ENCODE measurements around the gene ATRNL1. TPM values are rescaled to one million over a fixed set of nuclear protein-coding genes. Genes with fewer than 3 reads are reported as not detected.
"Not testable (repeated sequence)": the region's sequence is repeated elsewhere in the genome, so short reads cannot be mapped to it uniquely, and the experiment has no call there.

Gene ATRNL1
- total and polyA plus RNA-seq, 7 experiments from 2014 or later, result 0.46 to 1.0 TPM; not detected in 5

GRCh38 chr10:115239761-115240160, 146.6 kb downstream of the ATRNL1 start:
- H3K27ac ChIP-seq (ENCODE audit: low read depth, low read length), result no peak overlapping the region
- no peaks in the 10 kb centered on the region for H3K4me1 ChIP-seq (ENCODE audit: control insufficient read depth in 2 of 2, insufficient read depth in 2 of 2, low read length in 2 of 2)
- H3K27me3 Mint-ChIP-seq, result peaks cover 0 to 4% (median 0%) of the 10 kb centered on the region in 5 donors
- ATAC-seq (no peak), DNase-seq (no peak)
- no peaks in the 10 kb centered on the region for H3K27me3 ChIP-seq (ENCODE audit: control insufficient read depth in 2 of 2, insufficient read depth in 2 of 2, low read length in 2 of 2)
- no peaks in the 10 kb centered on the region for H3K36me3 Mint-ChIP-seq
- H3K4me3 Mint-ChIP-seq, result no peak overlapping the region
- H3K4me1 Mint-ChIP-seq, result no peaks in the 10 kb centered on the region
- H3K9me3 Mint-ChIP-seq, result peaks cover 0 to 6% (median 0%) of the 10 kb centered on the region in 11 donors
- no peak overlapping the region for H3K4me3 ChIP-seq (ENCODE audit: low read length)
- ChIA-PET POLR2A (no interaction called here), CTCF (no interaction called here)
- no peak overlapping the region for H3K27ac Mint-ChIP-seq
- intact Hi-C loops (cut with micrococcal nuclease), result no loop called here
- H3K9me3 ChIP-seq (ENCODE audit: control insufficient read depth in 2 of 3, low read length in 3 of 3), result no peaks in the 10 kb centered on the region
- H3K36me3 ChIP-seq (ENCODE audit: control insufficient read depth in 2 of 3, insufficient read depth in 3 of 3, low read length in 3 of 3), result no peaks in the 10 kb centered on the region

GRCh38 chr10:115250784-115251183, 157.6 kb downstream of the ATRNL1 start:
- Mint-ChIP-seq H3K4me1 (no peaks in the 10 kb centered on the region), H3K27ac (no peak overlapping the region), H3K4me3 (no peak overlapping the region), H3K9me3 (peaks cover 0 to 11% (median 2%) of the 10 kb centered on the region in 11 donors), H3K36me3 (no peaks in the 10 kb centered on the region), H3K27me3 (no peaks in the 10 kb centered on the region)
- DNase-seq (no peak), ATAC-seq (no peak)
- ChIA-PET POLR2A (no interaction called here), CTCF (no interaction called here)
- intact Hi-C loops (cut with micrococcal nuclease), result no loop called here
- Histone ChIP-seq H3K27ac (ENCODE audit: low read depth, low read length) (no peak overlapping the region), H3K4me1 (ENCODE audit: control insufficient read depth in 2 of 2, insufficient read depth in 2 of 2, low read length in 2 of 2) (no peaks in the 10 kb centered on the region), H3K9me3 (ENCODE audit: control insufficient read depth in 2 of 3, low read length in 3 of 3) (no peaks in the 10 kb centered on the region), H3K4me3 (ENCODE audit: low read length) (no peak overlapping the region), H3K27me3 (ENCODE audit: control insufficient read depth in 2 of 2, insufficient read depth in 2 of 2, low read length in 2 of 2) (no peaks in the 10 kb centered on the region), H3K36me3 (ENCODE audit: control insufficient read depth in 2 of 3, insufficient read depth in 3 of 3, low read length in 3 of 3) (no peaks in the 10 kb centered on the region)

- H3K36me3 ChIP-seq (ENCODE audit: control insufficient read depth in 2 of 3, insufficient read depth in 3 of 3, low read length in 3 of 3); H3K27ac ChIP-seq (ENCODE audit: low read depth, low read length); intact Hi-C loops (cut with micrococcal nuclease); DNase-seq; CTCF ChIA-PET; H3K9me3 ChIP-seq (ENCODE audit: control insufficient read depth in 2 of 3, low read length in 3 of 3); H3K36me3 Mint-ChIP-seq; ATAC-seq; H3K4me1 Mint-ChIP-seq; POLR2A ChIA-PET; H3K27me3 ChIP-seq (ENCODE audit: control insufficient read depth in 2 of 2, insufficient read depth in 2 of 2, low read length in 2 of 2); H3K4me3 Mint-ChIP-seq; H3K4me3 ChIP-seq (ENCODE audit: low read length); H3K27me3 Mint-ChIP-seq; H3K4me1 ChIP-seq (ENCODE audit: control insufficient read depth in 2 of 2, insufficient read depth in 2 of 2, low read length in 2 of 2); H3K27ac Mint-ChIP-seq: not testable (repeated sequence)
- peaks cover 3 to 33% (median 9%) of the 10 kb centered on the region in 11 donors for H3K9me3 Mint-ChIP-seq
Observed at GRCh38 chr10:115253765-115254164, 160.6 kb downstream of the ATRNL1 start.

- Mint-ChIP-seq H3K4me1 (no peaks in the 10 kb centered on the region), H3K9me3 (peaks cover 0 to 9% (median 0%) of the 10 kb centered on the region in 11 donors), H3K36me3 (no peaks in the 10 kb centered on the region), H3K27me3 (no peaks in the 10 kb centered on the region), H3K4me3 (no peak overlapping the region), H3K27ac (no peak overlapping the region)
- ChIA-PET POLR2A (no interaction called here), CTCF (no interaction called here)
- Histone ChIP-seq H3K36me3 (ENCODE audit: control insufficient read depth in 2 of 3, insufficient read depth in 3 of 3, low read length in 3 of 3) (no peaks in the 10 kb centered on the region), H3K4me3 (ENCODE audit: low read length) (no peak overlapping the region), H3K27me3 (ENCODE audit: control insufficient read depth in 2 of 2, insufficient read depth in 2 of 2, low read length in 2 of 2) (no peaks in the 10 kb centered on the region), H3K9me3 (ENCODE audit: control insufficient read depth in 2 of 3, low read length in 3 of 3) (peaks cover 0 to 3% (median 0%) of the 10 kb centered on the region in 3 experiments), H3K27ac (ENCODE audit: low read depth, low read length) (no peak overlapping the region), H3K4me1 (ENCODE audit: control insufficient read depth in 2 of 2, insufficient read depth in 2 of 2, low read length in 2 of 2) (no peaks in the 10 kb centered on the region)
- intact Hi-C loops (cut with micrococcal nuclease), result no loop called here
- DNase-seq (no peak), ATAC-seq (no peak)
Observed at GRCh38 chr10:115272482-115272881, 179.3 kb downstream of the ATRNL1 start.

- Histone ChIP-seq H3K36me3 (ENCODE audit: control insufficient read depth in 2 of 3, insufficient read depth in 3 of 3, low read length in 3 of 3) (no peaks in the 10 kb centered on the region), H3K9me3 (ENCODE audit: control insufficient read depth in 2 of 3, low read length in 3 of 3) (peaks cover 0 to 3% (median 0%) of the 10 kb centered on the region in 3 experiments), H3K27ac (ENCODE audit: low read depth, low read length) (no peak overlapping the region), H3K4me3 (ENCODE audit: low read length) (no peak overlapping the region), H3K4me1 (ENCODE audit: control insufficient read depth in 2 of 2, insufficient read depth in 2 of 2, low read length in 2 of 2) (no peaks in the 10 kb centered on the region), H3K27me3 (ENCODE audit: control insufficient read depth in 2 of 2, insufficient read depth in 2 of 2, low read length in 2 of 2) (no peaks in the 10 kb centered on the region)
- no peak overlapping the region for H3K27ac Mint-ChIP-seq
- POLR2A ChIA-PET, result no interaction called here
- H3K9me3 Mint-ChIP-seq, result peaks cover 0 to 8% (median 0%) of the 10 kb centered on the region in 11 donors
- H3K4me3 Mint-ChIP-seq, result no peak overlapping the region
- ATAC-seq (no peak), DNase-seq (no peak)
- H3K27me3 Mint-ChIP-seq, result no peaks in the 10 kb centered on the region
- CTCF ChIA-PET, result no interaction called here
- no peaks in the 10 kb centered on the region for H3K36me3 Mint-ChIP-seq
- no peaks in the 10 kb centered on the region for H3K4me1 Mint-ChIP-seq
- intact Hi-C loops (cut with micrococcal nuclease), result no loop called here
Observed at GRCh38 chr10:115278294-115278693, 185.1 kb downstream of the ATRNL1 start.

GRCh38 chr10:115295213-115295805, 202.1 kb downstream of the ATRNL1 start:
- no peak overlapping the region for H3K27ac Mint-ChIP-seq
- no peak overlapping the region for H3K4me3 Mint-ChIP-seq
- intact Hi-C loops (cut with micrococcal nuclease), result no loop called here
- no peaks in the 10 kb centered on the region for H3K4me1 Mint-ChIP-seq
- ChIA-PET POLR2A (no interaction called here), CTCF (no interaction called here)
- no peaks in the 10 kb centered on the region for H3K36me3 Mint-ChIP-seq
- Histone ChIP-seq H3K9me3 (ENCODE audit: control insufficient read depth in 2 of 3, low read length in 3 of 3) (peaks cover 0 to 12% (median 0%) of the 10 kb centered on the region in 3 experiments), H3K4me1 (ENCODE audit: control insufficient read depth in 2 of 2, insufficient read depth in 2 of 2, low read length in 2 of 2) (no peaks in the 10 kb centered on the region), H3K4me3 (ENCODE audit: low read length) (no peak overlapping the region), H3K36me3 (ENCODE audit: control insufficient read depth in 2 of 3, insufficient read depth in 3 of 3, low read length in 3 of 3) (no peaks in the 10 kb centered on the region), H3K27me3 (ENCODE audit: control insufficient read depth in 2 of 2, insufficient read depth in 2 of 2, low read length in 2 of 2) (no peaks in the 10 kb centered on the region), H3K27ac (ENCODE audit: low read depth, low read length) (no peak overlapping the region)
- H3K27me3 Mint-ChIP-seq, result no peaks in the 10 kb centered on the region
- DNase-seq (no peak), ATAC-seq (no peak)
- H3K9me3 Mint-ChIP-seq, result peaks cover 0 to 39% (median 14%) of the 10 kb centered on the region in 11 donors

- peaks cover 0 to under 1% (median 0%) of the 10 kb centered on the region in 3 experiments for H3K9me3 ChIP-seq (ENCODE audit: control insufficient read depth in 2 of 3, low read length in 3 of 3)
- H3K36me3 ChIP-seq (ENCODE audit: control insufficient read depth in 2 of 3, insufficient read depth in 3 of 3, low read length in 3 of 3), result no peaks in the 10 kb centered on the region
- H3K4me3 ChIP-seq (ENCODE audit: low read length), result no peak overlapping the region
- ATAC-seq (no peak), DNase-seq (no peak)
- no peaks in the 10 kb centered on the region for H3K27me3 Mint-ChIP-seq
- H3K9me3 Mint-ChIP-seq, result peaks cover 0 to 5% (median 1%) of the 10 kb centered on the region in 11 donors
- no peak overlapping the region for H3K4me3 Mint-ChIP-seq
- no peaks in the 10 kb centered on the region for H3K36me3 Mint-ChIP-seq
- intact Hi-C loops (cut with micrococcal nuclease), result no loop called here
- H3K4me1 Mint-ChIP-seq, result no peaks in the 10 kb centered on the region
- CTCF ChIA-PET, result no interaction called here
- POLR2A ChIA-PET, result no interaction called here
- H3K4me1 ChIP-seq (ENCODE audit: control insufficient read depth in 2 of 2, insufficient read depth in 2 of 2, low read length in 2 of 2), result no peaks in the 10 kb centered on the region
- no peak overlapping the region for H3K27ac Mint-ChIP-seq
- no peaks in the 10 kb centered on the region for H3K27me3 ChIP-seq (ENCODE audit: control insufficient read depth in 2 of 2, insufficient read depth in 2 of 2, low read length in 2 of 2)
- no peak overlapping the region for H3K27ac ChIP-seq (ENCODE audit: low read depth, low read length)
Observed at GRCh38 chr10:115300080-115300479, 206.9 kb downstream of the ATRNL1 start.
